HepG2 (cell line): Measurements from ENCODE around the gene ACER2. TPM values are rescaled to one million over a fixed set of nuclear protein-coding genes. Genes with fewer than 3 reads are reported as not detected.

Experiments
- ATAC-seq: fragments of 200-7000 bp; cut with Tn5 transposase; 3 replicates; pipeline ENCODE4 v1.9.1; 2020; ENCODE audit warnings: mild to moderate bottlenecking, moderate library complexity
- BruUV-seq: library from RNA; stranded (reverse); fragments of 400-500 nt; replicated peaks from 2 replicates; lab custom pipeline; 2021; lab: Mats Ljungman, UMichigan
- CTCF ChIA-PET: fragments of 300-600 bp; formaldehyde crosslinking; extraction: SDS; loops from one replicate; lab custom pipeline; 2021; ENCODE audit warnings: low total read pairs, inconsistent platforms, low intra/inter-chr PET ratio; lab: Yijun Ruan, JAX
- POLR2A ChIA-PET: fragments of 350-600 bp; sonication (Branson Sonifier 250); formaldehyde crosslinking; loops from one replicate; lab custom pipeline; 2020; ENCODE audit warnings: antibody characterized with exemption, inconsistent platforms; lab: Yijun Ruan, JAX
- DNase-seq: peaks from one replicate; pipeline ENCODE4 v3.0.0-alpha.2; 2015; ENCODE audit warnings: low spot score
- FAIRE-seq: peaks from 3 replicates; lab custom pipeline; 2011; peaks lifted over from hg19 to GRCh38; lab: Jason Lieb, UNC
- H2AFZ ChIP-seq: one replicate; pipeline ENCODE4 v1.6.1; 2011; ENCODE audit warnings: low read length, inconsistent platforms
- H3K27ac ChIP-seq: fragments of 300-600 bp; 3 replicates; pipeline ENCODE4 v1.8.0; 2011; ENCODE audit warnings: mixed run types, mild to moderate bottlenecking, mixed read lengths, low read length, inconsistent platforms; ENCODE audit not compliant: insufficient read depth; ENCODE audit errors: extremely low read length
- H3K27me3 ChIP-seq, 2 experiments: fragments of 200-600 bp in 1 of 2; 2 replicates in 1 of 2; 3 replicates in 1 of 2; pipeline versions ENCODE4 v1.6.0 to v1.8.0; 2011; ENCODE audit warnings: low read length in 2 of 2, mild to moderate bottlenecking in 2 of 2, moderate library complexity in 2 of 2, inconsistent platforms in 1 of 2; ENCODE audit not compliant: insufficient read depth in 2 of 2, control insufficient read depth in 1 of 2
- H3K36me3 ChIP-seq, 2 experiments: fragments of 200-600 bp in 1 of 2; replicated peaks in 1 of 2; 2 replicates in 1 of 2; 3 replicates in 1 of 2; pipeline versions ENCODE4 v1.5.1 to v1.8.0; 2011; ENCODE audit warnings: low read length in 2 of 2, inconsistent platforms in 1 of 2; ENCODE audit not compliant: insufficient read depth in 2 of 2, control insufficient read depth in 1 of 2
- H3K4me1 ChIP-seq: 2 replicates; pipeline ENCODE4 v1.5.1; 2012; ENCODE audit warnings: low read length, inconsistent platforms; ENCODE audit not compliant: insufficient read depth
- H3K4me2 ChIP-seq: 2 replicates; pipeline ENCODE4 v1.6.0; 2011; ENCODE audit warnings: low read depth, low read length, inconsistent platforms
- H3K4me3 ChIP-seq, 3 experiments: fragments of 200-600 bp in 1 of 3; sonication (generic), shearing (Covaris generic) in 1 of 3; replicated peaks in 1 of 3; 2 replicates each; pipeline ENCODE4 v1.5.1; 2011 to 2016; ENCODE audit warnings: low read length in 3 of 3, inconsistent platforms in 2 of 3, low read depth in 2 of 3, mild to moderate bottlenecking in 2 of 3, control low read depth in 1 of 3, mixed read lengths in 1 of 3; ENCODE audit not compliant: insufficient read depth in 1 of 3
- H3K79me2 ChIP-seq: one replicate; pipeline ENCODE4 v1.6.1; 2011; ENCODE audit warnings: low read length, inconsistent platforms; ENCODE audit not compliant: insufficient read depth
- H3K9ac ChIP-seq: 2 replicates; pipeline ENCODE4 v1.6.0; 2011; ENCODE audit warnings: mild to moderate bottlenecking, low read depth, low read length, inconsistent platforms; ENCODE audit not compliant: insufficient read depth
- H3K9me3 ChIP-seq: 2 replicates; pipeline ENCODE4 v1.5.1; 2012; ENCODE audit warnings: mild to moderate bottlenecking, low read length
- H4K20me1 ChIP-seq: 2 replicates; pipeline ENCODE4 v1.6.0; 2011; ENCODE audit warnings: inconsistent platforms, mild to moderate bottlenecking, low read length, moderate library complexity; ENCODE audit not compliant: insufficient read depth
- GABPB1 ChIP-seq: IDR thresholded peaks from 2 replicates; pipeline ENCODE4 v1.6.1; 2016; ENCODE audit warnings: mild to moderate bottlenecking, missing genetic modification reagents, moderate library complexity, missing compliant biosample characterization
- HIVEP1 ChIP-seq: sonication (generic); formaldehyde crosslinking; IDR thresholded peaks from 2 replicates; pipeline ENCODE4 v1.4.0; 2020; ENCODE audit warnings: mild to moderate bottlenecking, missing genetic modification reagents
- MAFF ChIP-seq: IDR thresholded peaks from 2 replicates; pipeline ENCODE4 v1.6.1; 2011; ENCODE audit warnings: low read depth, low read length, improper control_type of control experiment
- MAFK ChIP-seq, 2 experiments: IDR thresholded peaks in 1 of 2; conservative IDR thresholded peaks in 1 of 2; 2 replicates each; pipeline ENCODE4 v1.6.1; 2011; ENCODE audit warnings: improper control_type of control experiment in 2 of 2, low read length in 2 of 2
- RXRB ChIP-seq: IDR thresholded peaks from 2 replicates; pipeline ENCODE4 v1.6.1; 2016; ENCODE audit warnings: borderline replicate concordance, missing genetic modification reagents, missing compliant biosample characterization
- WGBS: methylation state at CpG from one replicate; pipeline ENCODE4 v1.1.6; 2017; ENCODE audit warnings: low lambda C conversion rate; 5-methylcytosine and 5-hydroxymethylcytosine counted together
- in situ Hi-C: cut with HindIII; loops from 2 replicates; pipeline ENCODE4 v1.10.0; 2017; ENCODE audit warnings: low pct_unique_long_range_greater_than_20kb; ENCODE audit not compliant: extremely low pct_ligation_motif_present
- intact Hi-C: fragments of 100-400 bp; cut with micrococcal nuclease; formaldehyde crosslinking; loops from one replicate; pipeline ENCODE4 v1.10.0; 2022; ENCODE audit not compliant: unreplicated experiment
- polyA plus RNA-seq, 8 experiments: library from polyadenylated mRNA; depleted of rRNA in 3 of 8; stranded (reverse) in 7 of 8; unstranded in 1 of 8; fragments of >200 nt; fragmentation: Illumina TruSeq in 4 of 8; extraction: Trizol in 4 of 8; gene quantifications; 2 replicates each; pipeline versions ENCODE4 v1.2.1 to v1.2.3, GENCODE V29; 2011 to 2016; ENCODE audit warnings: low read depth in 4 of 8, missing spikeins in 1 of 8, mixed read lengths in 1 of 8; ENCODE audit not compliant: insufficient read depth in 1 of 8
- total RNA-seq, 5 experiments: library from RNA; depleted of rRNA; stranded (reverse); fragments of >200 nt; fragmentation: Illumina TruSeq; extraction: Trizol; gene quantifications; 2 replicates each; pipeline ENCODE4 v1.2.3, GENCODE V29; 2016; ENCODE audit warnings: low read depth in 1 of 5
- TF ChIP-seq, protein P1 (sequence below): sonication (generic); formaldehyde crosslinking; IDR thresholded peaks from 2 replicates; pipeline ENCODE4 v1.8.0; 2022; ENCODE audit warnings: mild to moderate bottlenecking, missing genetic modification reagents

Gene ACER2
- total and polyA plus RNA-seq, 2 of the 13 experiments (the other 11 are each of a cell fraction or from before 2014, with no cell fraction given) = 1.9 to 3.4 TPM

DNA sequence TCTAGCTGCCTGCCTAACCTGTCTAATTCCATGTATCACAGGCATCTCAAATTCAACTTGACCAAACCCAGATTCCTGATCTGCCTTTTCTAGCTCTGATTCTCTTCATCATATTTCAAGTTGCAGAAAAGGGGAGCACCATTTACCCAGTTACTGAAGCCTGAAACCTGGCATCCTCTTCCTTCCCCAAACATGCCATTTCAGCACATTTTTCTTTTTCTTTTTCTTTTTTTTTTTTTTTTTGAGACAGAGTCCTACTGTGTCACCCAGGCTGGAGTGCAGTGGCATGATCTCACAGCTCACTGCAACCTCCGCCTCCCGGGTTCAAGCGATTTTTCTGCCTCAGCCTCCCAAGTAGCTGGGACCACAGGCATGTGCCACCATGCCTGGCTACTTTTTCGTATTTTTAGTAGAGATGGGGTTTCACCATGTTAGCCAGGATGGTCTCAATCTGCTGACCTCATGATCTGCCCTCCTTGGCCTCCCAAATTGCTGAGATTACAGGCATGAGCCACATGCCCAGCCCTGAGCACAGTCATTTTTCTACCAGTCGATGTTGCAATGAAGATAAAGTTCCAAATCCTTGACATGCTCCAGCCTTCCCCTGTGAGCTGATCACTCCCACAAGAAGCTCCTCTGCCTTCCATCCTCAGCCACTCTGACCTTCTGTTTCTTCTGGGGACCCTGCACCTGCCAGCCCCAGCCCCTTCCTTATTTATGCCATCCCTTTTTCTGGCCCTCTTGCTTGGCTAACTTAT, 32.2 kb downstream of the ACER2 start:
- Histone ChIP-seq H3K4me2 (no peak overlapping the region), H3K9ac (no peak overlapping the region), H3K27me3 (no peaks in the 10 kb centered on the region), H3K36me3 (no peaks in the 10 kb centered on the region), H2AFZ (no peak overlapping the region), H3K79me2 (no peaks in the 10 kb centered on the region), H4K20me1 (no peaks in the 10 kb centered on the region), H3K9me3 (no peaks in the 10 kb centered on the region), H3K4me3 (no peak overlapping the region), H3K4me1 (no peaks in the 10 kb centered on the region), H3K27ac (no peak overlapping the region)
- FAIRE-seq = no peak
- ChIA-PET POLR2A (no interaction called here), CTCF (no interaction called here)
- intact Hi-C loops (loop anchor here (10.0 kb wide), 1 partner anchor 596 kb away; no protein-coding TSS in a partner anchor), in situ Hi-C loops (no loop called here)
- TF ChIP-seq GABPB1 (CRISPR knock-in tag) (no peak), RXRB (CRISPR knock-in tag) (no peak), MAFF (peak; percentile 11; the same call in 1 of the 2 replicates), MAFK (conservative IDR thresholded peaks at IDR 0.05 in 1 of 2, IDR thresholded peaks at IDR 0.05 in 1 of 2; ENCODE audit: low read length in 2 of 2) (peak; percentile 33 to 60; a peak in 2 of 4 replicates), HIVEP1 (CRISPR knock-in tag) (no peak)
- TF ChIP-seq, protein P1, sequence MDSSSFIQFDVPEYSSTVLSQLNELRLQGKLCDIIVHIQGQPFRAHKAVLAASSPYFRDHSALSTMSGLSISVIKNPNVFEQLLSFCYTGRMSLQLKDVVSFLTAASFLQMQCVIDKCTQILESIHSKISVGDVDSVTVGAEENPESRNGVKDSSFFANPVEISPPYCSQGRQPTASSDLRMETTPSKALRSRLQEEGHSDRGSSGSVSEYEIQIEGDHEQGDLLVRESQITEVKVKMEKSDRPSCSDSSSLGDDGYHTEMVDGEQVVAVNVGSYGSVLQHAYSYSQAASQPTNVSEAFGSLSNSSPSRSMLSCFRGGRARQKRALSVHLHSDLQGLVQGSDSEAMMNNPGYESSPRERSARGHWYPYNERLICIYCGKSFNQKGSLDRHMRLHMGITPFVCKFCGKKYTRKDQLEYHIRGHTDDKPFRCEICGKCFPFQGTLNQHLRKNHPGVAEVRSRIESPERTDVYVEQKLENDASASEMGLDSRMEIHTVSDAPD (CRISPR knock-in tag) = no peak
- BruUV-seq = no TSS peak
- 88% methylated on average over 5 of the region's 5 CpGs for WGBS
- ATAC-seq = no peak
- no peak for DNase-seq
